ENCODE data around the gene VWF. TPM values are rescaled to one million over a fixed set of nuclear protein-coding genes. Genes with fewer than 3 reads are reported as not detected.

The VWF gene
- total RNA-seq, 1 experiment from 2014 or later = 0.48 TPM

GRCh38 chr12:5941907-5942306, 182.6 kb downstream of the VWF start:
- Histone ChIP-seq H3K36me3 (ENCODE audit: low read depth) (no peaks in the 10 kb centered on the region), H3K27me3 (ENCODE audit: insufficient read depth, low read depth) (peaks cover 78% of the 10 kb centered on the region), H3K4me3 (no peak overlapping the region), H3K79me2 (ENCODE audit: low read depth) (no peaks in the 10 kb centered on the region), H3K4me2 (no peak overlapping the region), H3K9me3 (ENCODE audit: insufficient read depth, low read depth) (no peaks in the 10 kb centered on the region), H3F3A (ENCODE audit: insufficient read depth, low read depth) (no peaks in the 10 kb centered on the region), H3K4me1 (replicated peaks; ENCODE audit: insufficient read depth) (no peaks in the 10 kb centered on the region), H3K27ac (no peak overlapping the region), H2AFZ (no peak overlapping the region), H4K20me1 (ENCODE audit: insufficient read depth) (no peaks in the 10 kb centered on the region), H3K9me2 (ENCODE audit: insufficient read depth) (no peaks in the 10 kb centered on the region)
- ChIA-PET POLR2A (ENCODE audit: unreplicated experiment) (interaction anchor here (0.6 kb wide), 2 partner anchors 18 to 388 kb away, joined by 3 to 6 read pairs; no protein-coding TSS in a partner anchor), CTCF (no interaction called here)
- peak in 1 of 2 experiments; percentile 19 for DNase-seq
- no TSS peak for BruUV-seq (replicated peaks)
- intact Hi-C loops (cut with micrococcal nuclease; ENCODE audit: unreplicated experiment) = no loop called here
- TF ChIP-seq CTCF (conservative IDR thresholded peaks at IDR 0.05) = no peak
- TF ChIP-seq EZH2 (IDR thresholded peaks at IDR 0.05; ENCODE audit: low read depth) = no peak

GRCh38 chr12:5927732-5928516, 196.5 kb downstream of the VWF start:
- no peak overlapping the region for H2AFZ ChIP-seq
- no peaks in the 10 kb centered on the region for H3K9me3 ChIP-seq (ENCODE audit: insufficient read depth, low read depth)
- H3F3A ChIP-seq (ENCODE audit: insufficient read depth, low read depth) = no peaks in the 10 kb centered on the region
- no peaks in the 10 kb centered on the region for H3K36me3 ChIP-seq (ENCODE audit: low read depth)
- DNase-seq = peak in 1 of 2 experiments; percentile 29
- no peaks in the 10 kb centered on the region for H3K4me1 ChIP-seq (replicated peaks; ENCODE audit: insufficient read depth)
- no TSS peak for BruUV-seq (replicated peaks)
- TF ChIP-seq EZH2 (IDR thresholded peaks at IDR 0.05; ENCODE audit: low read depth) = no peak
- TF ChIP-seq CTCF (conservative IDR thresholded peaks at IDR 0.05) = no peak
- POLR2A ChIA-PET (ENCODE audit: unreplicated experiment) = no interaction called here
- peaks cover 49% of the 10 kb centered on the region for H3K27me3 ChIP-seq (ENCODE audit: insufficient read depth, low read depth)
- H3K9me2 ChIP-seq (ENCODE audit: insufficient read depth) = no peaks in the 10 kb centered on the region
- H3K4me2 ChIP-seq = no peak overlapping the region
- no peaks in the 10 kb centered on the region for H3K79me2 ChIP-seq (ENCODE audit: low read depth)
- CTCF ChIA-PET = no interaction called here
- no peak overlapping the region for H3K4me3 ChIP-seq
- no peaks in the 10 kb centered on the region for H4K20me1 ChIP-seq (ENCODE audit: insufficient read depth)
- H3K27ac ChIP-seq = no peak overlapping the region
- intact Hi-C loops (cut with micrococcal nuclease; ENCODE audit: unreplicated experiment) = no loop called here

- Histone ChIP-seq H3K9me2 (ENCODE audit: insufficient read depth) (no peaks in the 10 kb centered on the region), H3K27ac (no peak overlapping the region), H3K4me1 (replicated peaks; ENCODE audit: insufficient read depth) (no peaks in the 10 kb centered on the region), H2AFZ (no peak overlapping the region), H3K36me3 (ENCODE audit: low read depth) (no peaks in the 10 kb centered on the region), H3K79me2 (ENCODE audit: low read depth) (no peaks in the 10 kb centered on the region), H3F3A (ENCODE audit: insufficient read depth, low read depth) (no peaks in the 10 kb centered on the region), H3K27me3 (ENCODE audit: insufficient read depth, low read depth) (peaks cover 71% of the 10 kb centered on the region), H3K9me3 (ENCODE audit: insufficient read depth, low read depth) (no peaks in the 10 kb centered on the region), H3K4me2 (no peak overlapping the region), H4K20me1 (ENCODE audit: insufficient read depth) (no peaks in the 10 kb centered on the region), H3K4me3 (no peak overlapping the region)
- POLR2A ChIA-PET (ENCODE audit: unreplicated experiment) = no interaction called here
- peak in 1 of 2 experiments; percentile 31 for DNase-seq
- BruUV-seq (replicated peaks) = no TSS peak
- intact Hi-C loops (cut with micrococcal nuclease; ENCODE audit: unreplicated experiment) = no loop called here
- CTCF ChIA-PET = no interaction called here
- no peak for TF ChIP-seq CTCF (conservative IDR thresholded peaks at IDR 0.05)
- no peak for TF ChIP-seq EZH2 (IDR thresholded peaks at IDR 0.05; ENCODE audit: low read depth)
These were observed 198.8 kb downstream of the VWF start for GRCh38 chr12:5925646-5926045.

All from PC-9 (cell line).